Skin of body (tissue), 2 donors: ENCODE data around the gene MPPED1. TPM values are rescaled to one million over a fixed set of nuclear protein-coding genes. Genes with fewer than 3 reads are reported as not detected.

Source experiments
- DNase-seq: peaks from one replicate; lab custom pipeline; 2025; lab: John Stamatoyannopoulos, UW
- total RNA-seq: library from RNA; depleted of rRNA; stranded (reverse); fragments of >200 nt; gene quantifications from one replicate; pipeline ENCODE4 v1.2.3, GENCODE V29; 2014

Gene MPPED1
- total RNA-seq, 1 donor from 2014 or later: 5.3 TPM

DNA sequence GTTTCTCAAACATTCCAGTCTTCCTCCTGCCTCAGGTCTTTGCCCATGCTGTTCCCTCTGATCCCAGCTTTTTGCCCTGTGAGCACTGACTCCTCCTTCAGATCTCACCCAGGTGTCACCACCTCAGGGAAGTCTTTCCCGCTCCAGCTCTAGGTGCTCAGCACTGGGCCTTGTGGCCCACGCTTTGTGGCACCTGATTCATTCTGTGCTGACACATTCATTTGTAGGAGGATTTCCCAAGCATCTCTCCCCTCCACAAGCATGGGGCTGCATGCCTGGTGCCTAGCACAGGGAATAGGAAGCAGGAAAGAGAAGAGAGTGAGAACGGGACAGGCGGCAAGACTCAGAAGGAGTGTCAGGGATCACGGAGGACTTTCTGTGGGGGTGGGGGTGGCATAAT is 17.6 kb downstream of the MPPED1 start:
- DNase-seq: no peak

GRCh38 chr22:43431808-43432554 is 20.2 kb downstream of the MPPED1 start:
- DNase-seq: peak; percentile 38

DNA sequence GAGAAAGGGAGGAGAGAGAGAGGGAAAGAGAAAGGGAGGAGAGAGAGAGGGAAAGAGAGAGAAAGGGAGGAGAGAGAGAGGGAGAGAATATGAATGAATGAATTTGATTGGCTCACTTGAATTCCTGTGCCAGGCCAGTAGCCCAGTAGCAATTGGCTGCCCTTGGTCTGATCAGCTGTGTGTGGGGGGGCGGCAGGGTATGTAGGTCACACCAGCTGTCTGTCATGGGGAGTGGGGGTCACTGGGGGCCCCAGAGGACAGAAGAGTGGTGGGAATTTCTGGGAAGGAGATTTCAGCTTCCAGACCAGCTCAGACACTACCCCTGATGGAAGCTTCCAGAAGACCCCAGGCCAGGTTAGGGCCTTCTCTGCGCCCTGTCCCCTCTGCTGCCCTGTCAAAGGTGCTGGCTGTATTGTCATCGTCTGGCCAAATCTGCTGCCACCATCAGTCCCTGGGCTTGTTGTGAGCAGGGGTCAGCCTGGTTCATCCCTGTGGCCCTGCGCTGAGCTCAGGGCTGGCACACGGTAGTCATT is 21.1 kb downstream of the MPPED1 start:
- DNase-seq: no peak

DNA sequence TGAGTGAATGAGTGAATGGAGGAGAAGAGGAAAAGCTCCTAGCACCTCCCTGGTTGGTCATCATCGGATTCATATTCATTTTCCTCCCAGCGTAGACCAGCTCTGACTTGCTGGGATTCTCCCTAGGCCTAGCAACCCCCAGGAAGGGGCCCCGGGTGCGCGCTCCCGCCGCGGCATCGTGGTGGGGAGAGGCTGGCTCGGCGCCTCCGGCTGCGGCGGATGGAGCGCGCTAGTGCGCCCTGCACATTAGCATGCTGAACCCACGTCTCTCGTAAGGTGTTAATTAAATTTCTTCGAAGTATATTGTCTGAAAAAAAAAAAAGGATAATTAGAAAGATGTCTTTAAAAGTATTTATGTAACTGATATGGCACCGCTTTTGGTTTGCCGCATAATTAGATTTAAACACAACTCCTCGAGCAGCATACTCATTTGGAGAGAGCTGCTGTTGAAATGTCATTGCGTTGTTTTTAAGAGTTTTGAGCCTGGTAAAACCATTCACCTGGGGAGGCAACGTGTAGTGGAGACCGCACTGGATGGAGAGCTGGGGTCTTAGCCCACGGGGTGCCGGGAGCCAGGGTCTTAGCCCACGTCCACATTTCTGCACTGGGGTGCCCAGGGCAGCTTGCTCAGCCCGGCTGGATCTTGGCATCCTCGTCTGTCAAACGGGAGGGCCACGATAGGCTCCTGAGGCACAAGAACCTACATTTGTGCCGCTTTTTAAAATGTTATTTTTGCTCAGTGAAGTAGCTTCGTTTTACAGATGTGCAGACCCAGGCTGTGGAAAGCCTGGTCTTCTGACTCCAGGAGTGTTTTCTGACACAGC is 21.8 kb downstream of the MPPED1 start:
- DNase-seq: no peak

DNA sequence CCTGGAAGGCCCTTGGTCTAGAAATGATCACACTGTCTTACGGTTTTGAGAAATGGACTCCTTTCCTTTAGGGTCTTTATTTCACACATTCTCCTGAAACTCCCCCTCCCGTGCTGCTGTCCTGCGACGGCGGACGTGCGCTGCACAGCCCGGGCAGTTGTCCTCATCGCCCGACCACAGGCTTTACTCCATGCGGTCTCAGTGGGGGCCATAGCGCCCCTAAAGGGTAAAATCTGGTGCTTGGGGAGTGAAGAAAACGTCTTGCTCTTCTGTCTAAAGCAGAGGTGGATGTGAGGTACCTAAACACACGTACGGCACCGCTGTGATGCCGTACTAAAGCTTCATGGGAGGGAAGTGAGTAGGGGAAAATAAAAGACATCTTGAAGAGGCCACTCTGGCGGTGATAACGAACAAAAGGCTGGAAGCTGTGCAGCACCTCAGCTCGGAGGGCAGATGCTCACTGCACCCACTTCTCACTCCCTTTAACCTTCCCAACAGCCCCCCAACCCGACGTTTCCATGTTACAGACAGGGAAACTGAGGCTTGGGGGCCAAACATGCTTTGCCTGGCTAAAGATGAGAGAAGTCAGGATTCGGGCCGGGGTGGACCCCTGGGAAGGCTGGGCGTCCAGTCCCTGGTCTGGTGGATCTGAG is 22.6 kb downstream of the MPPED1 start:
- no peak for DNase-seq

DNA sequence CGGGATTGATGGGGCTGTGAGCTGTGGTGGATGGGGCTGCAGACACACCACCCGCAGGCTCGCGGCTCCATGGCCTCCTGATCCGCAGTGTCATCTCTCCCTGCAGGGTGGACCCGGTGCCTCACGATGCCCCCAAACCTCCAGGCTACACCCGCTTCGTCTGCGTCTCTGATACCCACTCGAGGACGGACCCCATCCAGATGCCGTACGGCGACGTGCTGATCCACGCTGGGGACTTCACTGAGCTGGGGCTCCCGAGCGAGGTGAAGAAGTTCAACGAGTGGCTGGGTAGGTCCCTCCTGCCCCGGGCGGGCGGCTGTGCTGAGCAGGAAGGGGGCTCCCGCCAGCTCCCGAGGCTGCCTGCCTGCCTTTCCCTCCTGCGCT is 23.1 kb downstream of the MPPED1 start:
- no peak for DNase-seq

DNA sequence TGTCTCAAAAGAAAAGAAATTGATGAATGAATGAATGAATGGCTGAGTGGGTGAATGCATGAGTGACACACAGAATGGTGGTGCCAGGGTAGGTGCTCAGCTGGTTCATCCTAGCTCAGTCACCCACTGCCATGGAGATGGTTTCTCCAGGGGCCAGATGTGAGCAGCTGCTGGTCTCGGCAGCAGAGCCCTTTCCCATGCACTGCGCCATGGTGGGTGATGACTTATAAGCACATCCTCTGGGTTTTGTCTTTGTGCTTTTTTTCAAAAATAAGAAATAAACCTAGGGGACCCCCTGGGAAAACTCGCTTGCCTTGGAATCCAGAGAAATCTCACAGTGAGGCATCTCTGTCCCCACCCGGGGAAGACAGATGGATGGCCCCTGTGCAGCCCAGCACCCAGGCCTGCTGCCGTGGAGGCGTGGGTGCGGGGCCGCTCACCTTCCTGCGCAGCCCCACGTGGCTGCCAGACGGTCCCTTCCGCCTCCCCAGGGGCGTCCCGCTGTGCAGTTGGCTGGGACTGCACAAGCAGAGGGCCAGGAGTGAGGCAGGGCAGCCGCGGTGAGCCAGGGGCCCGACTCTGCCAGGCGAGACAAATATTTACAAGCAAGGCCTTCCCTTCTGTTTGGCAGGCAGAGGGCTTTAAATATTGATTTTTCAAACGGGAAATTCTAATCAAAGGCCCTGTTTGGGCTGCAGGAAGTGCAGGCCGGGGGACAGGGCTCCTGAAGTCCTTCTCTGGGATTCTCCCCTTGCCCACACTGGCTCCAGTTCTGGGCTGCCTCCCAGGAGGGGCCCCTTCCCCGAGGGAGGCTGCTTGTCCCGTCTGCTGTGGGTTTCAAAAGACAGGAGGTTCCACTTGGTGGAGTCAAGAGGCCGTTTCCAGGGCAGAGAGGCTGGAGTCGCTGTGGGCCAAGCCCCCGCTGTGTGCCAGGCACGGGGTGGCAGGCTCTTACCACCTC is 24.3 kb downstream of the MPPED1 start:
- no peak for DNase-seq

DNA sequence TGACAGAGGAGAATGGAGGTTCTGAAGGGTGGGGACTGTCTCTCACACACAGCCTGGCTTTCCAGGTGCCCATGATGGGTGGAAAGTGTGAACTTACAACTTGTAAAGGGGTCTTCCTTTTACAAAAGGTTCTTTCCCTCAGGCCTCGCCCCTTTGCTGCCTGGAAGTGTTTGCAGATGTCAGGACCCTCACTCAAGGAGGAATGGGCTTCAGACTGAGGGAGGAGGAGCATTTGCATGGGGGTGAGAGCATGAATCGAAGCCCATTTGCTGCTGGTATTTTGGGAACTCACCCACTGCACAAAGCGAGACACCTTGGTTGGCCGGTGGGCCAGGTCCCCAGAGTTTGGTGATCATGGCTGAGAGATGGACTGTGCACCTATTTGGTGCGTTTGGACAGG is 25.1 kb downstream of the MPPED1 start:
- no peak for DNase-seq

DNA sequence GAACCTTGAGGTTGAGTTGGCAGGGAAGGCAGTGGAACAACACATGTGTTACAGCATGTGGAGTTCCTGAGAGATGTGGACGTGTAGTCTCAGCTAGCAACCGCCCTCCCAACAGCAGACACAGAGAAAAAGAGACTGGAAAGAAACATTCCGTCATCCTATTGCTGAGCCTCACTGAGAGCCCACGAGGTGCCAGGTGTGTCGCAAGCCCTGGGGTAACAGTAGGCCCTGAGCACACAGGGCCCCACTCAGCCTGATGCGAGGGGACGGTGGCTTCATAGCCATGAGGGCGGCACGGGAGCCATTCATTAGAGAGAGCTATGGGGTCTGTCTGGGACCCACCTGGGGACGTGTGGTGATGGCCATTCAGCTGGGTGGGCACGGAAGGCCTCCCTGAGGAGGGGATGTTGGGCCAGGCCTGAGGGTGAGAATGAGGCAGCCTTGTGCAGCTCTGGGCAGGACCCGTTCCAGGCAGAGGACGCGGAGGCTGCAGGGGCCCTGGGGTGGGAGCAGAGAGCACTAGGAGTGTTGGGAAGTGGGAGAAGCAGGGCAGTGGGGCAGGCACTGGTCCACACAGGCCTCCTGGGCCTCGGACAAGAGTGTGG is 26.2 kb downstream of the MPPED1 start:
- no peak for DNase-seq

DNA sequence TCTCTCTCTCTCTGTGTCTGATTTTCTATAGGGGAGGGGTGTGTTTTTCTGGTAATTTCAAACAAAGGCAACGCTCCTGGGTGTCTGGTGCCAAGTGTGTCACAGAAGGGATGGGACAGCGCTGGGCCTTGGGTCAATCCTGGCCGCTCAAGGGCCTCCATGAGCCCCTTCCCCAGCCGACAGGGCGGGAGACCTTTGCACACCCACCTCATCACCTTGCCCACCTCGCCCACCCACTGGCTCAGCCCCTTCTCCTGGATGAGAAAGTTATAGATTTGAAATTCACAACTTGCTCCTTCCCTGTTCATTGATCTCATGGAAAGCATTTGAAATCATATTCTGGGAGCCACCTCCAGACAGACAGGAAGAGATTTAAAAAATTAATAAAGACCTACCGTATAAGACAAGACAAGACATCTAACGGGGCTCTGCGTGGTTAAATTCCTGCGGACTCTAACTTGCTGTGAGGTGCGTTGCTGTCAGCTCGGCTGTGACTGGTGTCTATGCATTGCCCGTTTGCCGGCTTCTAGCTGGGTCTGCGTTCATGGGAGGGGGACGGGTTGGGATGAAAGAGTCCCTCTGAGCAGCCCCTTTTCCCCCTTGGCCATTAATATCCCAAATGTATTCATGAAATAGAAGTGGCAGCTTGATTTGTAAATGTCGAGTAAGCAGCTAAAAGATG is 27.0 kb downstream of the MPPED1 start:
- DNase-seq: no peak

DNA sequence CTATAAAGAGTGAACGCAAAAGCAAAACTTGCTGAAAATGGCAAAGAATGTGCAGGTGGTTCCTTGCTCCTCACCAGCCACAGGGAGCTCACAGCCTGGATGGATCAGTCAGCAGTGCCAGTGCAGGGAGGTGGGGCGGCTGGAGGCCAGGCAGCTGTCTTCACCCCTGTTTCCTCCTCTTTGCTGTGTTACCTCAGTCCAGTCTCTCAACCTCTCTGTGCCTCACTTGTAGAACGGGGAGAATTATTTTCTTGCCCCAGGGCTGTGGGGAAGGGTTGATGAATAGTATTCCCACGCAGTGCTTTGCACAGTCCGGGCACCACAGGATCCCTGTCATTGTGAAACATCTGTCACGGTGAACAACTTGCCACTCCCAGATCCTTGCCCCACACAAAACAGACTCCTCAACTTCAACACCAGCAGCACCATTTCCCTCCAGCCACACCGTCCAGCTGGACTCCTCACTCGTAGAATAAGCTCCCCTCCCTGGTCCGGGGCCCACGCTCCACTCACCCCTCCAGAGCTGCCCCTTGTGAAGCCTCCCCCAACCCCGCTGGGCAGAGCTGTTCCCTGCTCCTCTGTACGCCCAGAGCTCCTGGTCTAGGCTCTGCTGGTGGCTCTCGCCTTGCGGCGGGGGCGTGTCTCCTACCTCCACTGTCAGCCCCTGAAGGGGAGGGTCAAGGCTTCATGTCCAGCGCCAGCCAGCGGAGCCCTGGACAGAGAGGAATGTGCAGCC is 27.7 kb downstream of the MPPED1 start:
- no peak for DNase-seq

- no peak for DNase-seq
Measured at GRCh38 chr22:43440104-43440387, 28.2 kb downstream of the MPPED1 start.

DNA sequence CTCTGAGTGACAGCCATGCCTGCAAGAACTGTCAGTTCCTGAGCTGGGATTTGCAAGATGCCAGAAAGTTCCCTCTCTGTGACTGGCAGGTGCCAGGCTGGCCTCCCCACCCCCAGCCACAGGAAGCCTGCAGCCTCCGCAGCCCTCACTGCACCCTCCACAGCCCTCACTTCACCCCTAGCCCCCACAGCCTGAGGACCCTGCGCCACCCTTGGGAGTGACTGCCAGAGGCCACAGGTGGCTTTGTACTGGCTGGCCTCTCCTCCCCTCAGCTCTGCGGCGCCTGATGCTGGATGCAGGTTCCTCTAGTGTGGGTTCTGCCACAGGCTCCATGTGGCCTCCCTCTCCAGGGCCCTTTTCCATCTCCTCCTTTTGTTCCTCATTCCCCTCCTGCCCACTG is 28.7 kb downstream of the MPPED1 start:
- DNase-seq: no peak

- DNase-seq: no peak
Measured at GRCh38 chr22:43441216-43441615, 29.4 kb downstream of the MPPED1 start.

DNA sequence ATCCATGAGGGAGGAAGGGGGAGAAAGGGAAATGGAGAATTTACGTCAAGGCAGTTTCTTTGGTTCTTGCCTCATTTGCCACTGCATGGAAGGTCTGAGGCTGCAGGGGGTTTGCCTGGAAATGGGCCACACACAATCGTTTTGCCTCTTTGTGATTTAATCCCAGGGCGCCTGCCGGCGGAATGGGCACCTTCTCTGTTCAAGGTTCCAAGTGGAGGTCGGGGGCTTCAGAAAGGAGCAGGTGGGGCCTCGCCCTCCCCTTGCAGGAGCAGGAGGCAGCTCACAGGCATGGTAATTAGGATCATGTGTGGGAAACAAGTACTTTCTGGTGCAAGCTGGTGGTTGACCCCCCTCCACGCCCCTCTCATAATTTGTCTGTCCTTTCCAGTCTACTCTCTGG is 29.9 kb downstream of the MPPED1 start:
- no peak for DNase-seq

DNA sequence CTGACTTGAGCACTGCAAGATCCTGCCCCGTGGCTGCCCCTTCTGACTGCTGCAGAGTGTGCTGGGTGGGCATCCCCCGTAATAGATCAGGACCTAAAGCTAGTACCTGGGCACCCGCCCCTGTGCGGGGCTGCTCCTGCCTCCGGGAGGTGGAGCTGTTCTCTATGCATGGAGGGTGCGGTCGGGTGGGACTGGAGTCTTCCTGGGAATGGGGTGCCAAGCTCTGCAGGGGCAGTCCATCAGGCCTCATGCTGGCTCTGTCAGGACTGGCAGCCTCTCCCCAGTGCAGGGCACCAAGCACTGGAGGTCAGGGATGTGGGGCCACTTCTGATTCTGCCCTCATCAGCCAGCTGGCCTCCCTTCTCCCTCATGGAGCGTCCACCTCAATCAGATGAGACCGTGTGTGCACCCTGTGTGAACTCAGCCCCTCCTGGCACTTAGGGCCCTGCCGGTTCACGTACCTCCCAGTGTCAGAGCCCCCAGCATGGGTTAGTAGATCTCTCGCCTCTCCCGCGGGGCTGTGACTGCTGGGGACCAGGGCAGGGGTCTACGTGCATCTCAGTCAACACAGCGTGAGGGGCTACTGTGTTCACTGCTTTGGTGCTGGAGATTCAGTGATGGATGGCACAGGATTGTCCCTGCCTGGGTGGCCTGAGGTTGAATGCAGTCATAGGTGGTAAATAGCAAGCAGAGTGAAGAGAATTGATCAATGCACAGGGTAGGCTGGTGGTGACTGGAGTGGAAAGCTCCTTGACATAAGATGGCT is 30.8 kb downstream of the MPPED1 start:
- DNase-seq: no peak

GRCh38 chr22:43443152-43443471 is 31.3 kb downstream of the MPPED1 start:
- no peak for DNase-seq

- no peak for DNase-seq
Measured at GRCh38 chr22:43446037-43446803, 34.4 kb downstream of the MPPED1 start.
